GM18873 (cell line): ENCODE data around the gene SMAD3.
"Not testable (repeated sequence)": the region's sequence is repeated elsewhere in the genome, so short reads cannot be mapped to it uniquely, and the experiment has no call there.

Experiments
- ATAC-seq: cut with Tn5 transposase; IDR thresholded peaks from one replicate; pipeline ENCODE4 v1.9.1; 2021; ENCODE audit warnings: mild to moderate bottlenecking, moderate library complexity, moderate number of reproducible peaks; ENCODE audit not compliant: unreplicated experiment, low FRiP score

SMAD3 gene

GRCh38 chr15:67138891-67139855, 73.8 kb downstream of the SMAD3 start:
- ATAC-seq, result no peak

GRCh38 chr15:67140078-67140833, 74.9 kb downstream of the SMAD3 start:
- ATAC-seq, result no peak

- no peak for ATAC-seq
Observed at GRCh38 chr15:67142092-67142766, 76.8 kb downstream of the SMAD3 start.

GRCh38 chr15:67142767-67143100, 77.3 kb downstream of the SMAD3 start:
- no peak for ATAC-seq

- ATAC-seq, result no peak
Observed at GRCh38 chr15:67143646-67144045, 78.2 kb downstream of the SMAD3 start.

- no peak for ATAC-seq
Observed at GRCh38 chr15:67144609-67145311, 79.4 kb downstream of the SMAD3 start.

- ATAC-seq, result no peak
Observed at GRCh38 chr15:67145312-67145610, 79.9 kb downstream of the SMAD3 start.

GRCh38 chr15:67145710-67146109, 80.3 kb downstream of the SMAD3 start:
- no peak for ATAC-seq

GRCh38 chr15:67146234-67146633, 80.8 kb downstream of the SMAD3 start:
- ATAC-seq, result no peak

- ATAC-seq, result no peak
Observed at GRCh38 chr15:67146875-67147381, 81.5 kb downstream of the SMAD3 start.

GRCh38 chr15:67147396-67147949, 82.1 kb downstream of the SMAD3 start:
- ATAC-seq, result no peak

GRCh38 chr15:67148196-67148701, 82.8 kb downstream of the SMAD3 start:
- ATAC-seq, result no peak

- ATAC-seq, result no peak
Observed at GRCh38 chr15:67149068-67149772, 83.8 kb downstream of the SMAD3 start.

GRCh38 chr15:67149773-67150022, 84.3 kb downstream of the SMAD3 start:
- no peak for ATAC-seq

- no peak for ATAC-seq
Observed at GRCh38 chr15:67150023-67150860, 84.8 kb downstream of the SMAD3 start.

GRCh38 chr15:67152429-67152828, 87.0 kb downstream of the SMAD3 start:
- ATAC-seq, result no peak

- not testable (repeated sequence) for ATAC-seq
Observed at GRCh38 chr15:67153044-67153443, 87.6 kb downstream of the SMAD3 start.

- ATAC-seq, result no peak
Observed at GRCh38 chr15:67154249-67154648, 88.8 kb downstream of the SMAD3 start.

GRCh38 chr15:67156426-67156825, 91.0 kb downstream of the SMAD3 start:
- no peak for ATAC-seq
